Erythroblast (primary cell): Measurements from ENCODE around the gene RCBTB2.

Source experiments
- GATA1 ChIP-seq: IDR thresholded peaks from 2 replicates; pipeline ENCODE4 v1.6.1; 2011; ENCODE audit warnings: low read depth, mild to moderate bottlenecking, control low read depth, low read length, moderate library complexity
- POLR2A ChIP-seq: IDR thresholded peaks from 2 replicates; pipeline ENCODE4 v1.6.1; 2011; ENCODE audit warnings: mild to moderate bottlenecking, low read length

GRCh38 chr13:48531416-48532255 is 1.2 kb downstream of the RCBTB2 start:
- no peak for TF ChIP-seq POLR2A
- no peak for TF ChIP-seq GATA1
